GM18520 (cell line): ENCODE data around the gene ELAPOR2.
"Not testable (repeated sequence)": the region's sequence is repeated elsewhere in the genome, so short reads cannot be mapped to it uniquely, and the experiment has no call there.

Source experiments
- ATAC-seq: cut with Tn5 transposase; IDR thresholded peaks from one replicate; pipeline ENCODE4 v1.9.1; 2021; ENCODE audit not compliant: unreplicated experiment

Gene ELAPOR2, protein sequence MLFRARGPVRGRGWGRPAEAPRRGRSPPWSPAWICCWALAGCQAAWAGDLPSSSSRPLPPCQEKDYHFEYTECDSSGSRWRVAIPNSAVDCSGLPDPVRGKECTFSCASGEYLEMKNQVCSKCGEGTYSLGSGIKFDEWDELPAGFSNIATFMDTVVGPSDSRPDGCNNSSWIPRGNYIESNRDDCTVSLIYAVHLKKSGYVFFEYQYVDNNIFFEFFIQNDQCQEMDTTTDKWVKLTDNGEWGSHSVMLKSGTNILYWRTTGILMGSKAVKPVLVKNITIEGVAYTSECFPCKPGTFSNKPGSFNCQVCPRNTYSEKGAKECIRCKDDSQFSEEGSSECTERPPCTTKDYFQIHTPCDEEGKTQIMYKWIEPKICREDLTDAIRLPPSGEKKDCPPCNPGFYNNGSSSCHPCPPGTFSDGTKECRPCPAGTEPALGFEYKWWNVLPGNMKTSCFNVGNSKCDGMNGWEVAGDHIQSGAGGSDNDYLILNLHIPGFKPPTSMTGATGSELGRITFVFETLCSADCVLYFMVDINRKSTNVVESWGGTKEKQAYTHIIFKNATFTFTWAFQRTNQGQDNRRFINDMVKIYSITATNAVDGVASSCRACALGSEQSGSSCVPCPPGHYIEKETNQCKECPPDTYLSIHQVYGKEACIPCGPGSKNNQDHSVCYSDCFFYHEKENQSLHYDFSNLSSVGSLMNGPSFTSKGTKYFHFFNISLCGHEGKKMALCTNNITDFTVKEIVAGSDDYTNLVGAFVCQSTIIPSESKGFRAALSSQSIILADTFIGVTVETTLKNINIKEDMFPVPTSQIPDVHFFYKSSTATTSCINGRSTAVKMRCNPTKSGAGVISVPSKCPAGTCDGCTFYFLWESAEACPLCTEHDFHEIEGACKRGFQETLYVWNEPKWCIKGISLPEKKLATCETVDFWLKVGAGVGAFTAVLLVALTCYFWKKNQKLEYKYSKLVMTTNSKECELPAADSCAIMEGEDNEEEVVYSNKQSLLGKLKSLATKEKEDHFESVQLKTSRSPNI

DNA sequence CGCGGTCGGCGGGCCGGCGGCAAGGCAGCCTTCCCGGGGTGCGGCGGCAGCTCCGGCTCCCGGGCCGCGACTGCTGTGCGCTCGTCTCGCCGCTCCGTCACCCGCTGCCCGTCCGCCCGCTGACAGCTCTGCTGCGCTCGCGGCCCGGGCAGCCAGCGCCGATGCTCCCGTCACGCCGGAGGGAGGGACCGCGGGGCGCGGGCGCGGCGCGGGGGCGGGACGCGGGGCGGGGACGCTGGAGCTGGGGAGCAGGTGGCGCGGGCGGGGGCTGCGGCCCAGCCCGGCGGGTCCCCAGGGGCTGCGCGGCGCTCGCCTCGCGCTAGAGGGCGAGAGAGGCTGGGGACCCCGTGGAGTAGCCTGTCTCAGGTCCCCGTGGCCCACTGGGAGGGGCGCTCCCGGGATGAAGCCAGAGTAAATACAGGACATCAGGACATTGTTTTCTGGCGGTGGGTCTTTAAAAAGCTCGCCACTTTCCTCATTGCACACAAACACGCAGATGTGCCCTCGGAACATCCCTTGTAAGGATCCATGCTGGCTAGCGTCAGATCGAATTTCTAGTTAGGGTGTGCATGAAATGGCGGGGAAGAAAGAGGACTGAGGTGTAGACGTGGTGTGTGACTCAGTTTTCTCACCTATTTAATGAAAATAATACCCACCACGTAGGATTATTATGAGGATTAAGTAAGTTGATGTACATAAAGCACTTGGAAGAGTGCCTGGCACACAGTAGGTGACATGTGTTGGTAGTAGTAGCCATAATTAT, at the start of gene ELAPOR2:
ELAPOR2 (minus strand) TSS at position 130 of the 763 bp plus-strand sequence. CDS start 141 bp downstream, outside the sequence.
- ATAC-seq, result peak; percentile 95

DNA sequence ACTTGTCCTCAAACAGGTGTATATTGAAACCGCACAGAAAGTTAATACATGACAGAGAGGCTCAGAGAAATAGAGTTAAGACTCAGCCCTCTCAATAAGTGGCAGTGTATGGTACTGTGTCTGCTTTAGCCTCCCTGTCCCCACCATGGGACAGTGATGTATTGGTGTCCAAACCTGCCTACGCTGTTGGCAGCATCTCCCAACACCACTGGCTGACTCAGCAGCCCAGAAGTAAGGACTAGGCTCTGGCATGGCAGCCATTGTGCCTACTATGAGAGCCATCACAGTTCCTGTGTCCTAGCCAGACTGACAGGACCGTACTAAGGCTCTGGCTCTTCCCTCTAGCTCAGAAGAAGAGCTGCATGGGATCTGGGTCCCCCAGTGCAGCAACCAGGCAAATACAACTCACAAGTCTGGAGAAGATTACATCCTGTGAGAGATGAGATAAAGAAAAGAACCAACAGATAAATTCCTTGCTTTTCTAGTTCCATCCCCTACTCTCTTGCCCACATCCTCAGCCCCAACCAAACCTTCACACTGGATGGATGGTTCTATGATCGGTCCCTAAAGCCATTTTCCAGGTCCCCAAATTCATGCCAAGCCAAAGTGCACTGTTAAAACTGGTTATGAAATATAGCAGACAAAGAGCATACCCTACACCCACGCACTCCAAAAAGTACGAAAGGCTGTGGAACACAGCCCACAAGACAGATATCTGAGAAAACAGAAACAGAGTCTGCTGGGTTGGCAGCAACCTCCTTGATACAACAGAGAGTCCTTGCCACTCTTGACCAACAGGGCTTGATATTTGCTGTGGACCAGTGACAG, 48.7 kb upstream of the ELAPOR2 start:
- ATAC-seq, result no peak

DNA sequence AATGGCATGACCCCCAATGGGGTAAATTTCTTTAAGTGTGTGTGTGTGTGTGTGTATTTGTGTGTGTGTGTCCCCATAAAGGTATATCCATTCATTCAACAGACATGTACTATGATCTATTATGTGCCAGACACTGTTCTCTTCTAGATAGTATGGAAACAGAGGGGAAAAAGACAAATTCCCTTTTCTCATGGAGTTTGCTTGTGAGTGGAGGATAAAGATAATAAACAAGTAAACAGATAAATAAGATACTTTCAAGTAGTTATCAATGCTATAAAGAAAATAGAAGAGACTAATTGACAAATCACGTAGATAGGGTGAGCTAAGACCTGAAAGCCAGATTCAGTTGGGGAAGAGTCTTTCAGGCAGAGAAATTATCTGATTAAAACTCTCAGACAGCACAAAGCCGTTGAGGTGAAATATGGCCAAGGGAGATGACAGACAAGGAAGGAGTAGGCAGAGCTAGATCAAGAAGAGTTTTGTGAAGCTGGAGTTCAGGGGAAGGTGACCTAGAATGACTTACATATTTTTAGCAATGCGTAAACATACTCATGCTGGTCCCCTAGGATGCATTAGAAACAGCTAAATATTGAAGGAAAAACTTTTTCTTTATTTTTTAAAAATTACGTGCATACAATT, 47.6 kb upstream of the ELAPOR2 start:
- ATAC-seq, result no peak

DNA sequence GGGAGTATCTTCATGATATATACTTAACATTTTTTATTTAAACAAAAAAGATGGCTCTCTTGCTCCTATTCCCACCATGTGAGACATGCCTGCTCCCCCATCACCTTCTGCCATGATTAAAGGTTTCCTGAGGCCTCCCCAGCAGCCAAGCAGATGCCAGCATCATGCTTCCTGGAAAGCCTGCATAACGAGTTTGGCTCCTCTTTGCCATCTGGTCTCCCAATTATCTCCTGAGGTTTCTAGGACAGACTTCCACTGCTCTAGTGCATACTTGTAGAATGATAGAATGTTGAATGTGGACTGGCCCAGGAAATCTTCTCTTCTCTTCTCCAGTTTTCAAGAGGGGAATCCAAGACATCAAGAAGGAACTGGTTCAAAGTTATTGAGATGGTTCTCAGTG, 45.9 kb upstream of the ELAPOR2 start:
- ATAC-seq, result no peak

DNA sequence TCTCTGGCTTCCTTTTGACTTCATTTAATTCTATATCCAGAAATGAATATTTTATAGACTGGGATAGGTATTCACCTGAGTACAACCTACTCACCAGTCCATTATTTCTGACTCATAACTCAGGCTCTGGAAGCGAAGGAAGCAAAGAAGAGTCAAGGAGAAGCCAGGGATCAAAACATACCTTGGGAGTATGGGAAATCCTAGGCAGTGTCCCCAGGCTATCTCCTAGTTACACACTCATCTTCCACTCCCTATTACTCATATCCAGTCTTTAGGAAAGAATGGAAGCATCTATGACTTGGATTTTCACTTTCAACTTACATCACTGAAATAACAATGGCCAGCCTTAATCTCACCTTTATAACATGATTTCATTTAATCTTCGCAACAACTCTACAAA, 40.9 kb upstream of the ELAPOR2 start:
- ATAC-seq, result no peak

DNA sequence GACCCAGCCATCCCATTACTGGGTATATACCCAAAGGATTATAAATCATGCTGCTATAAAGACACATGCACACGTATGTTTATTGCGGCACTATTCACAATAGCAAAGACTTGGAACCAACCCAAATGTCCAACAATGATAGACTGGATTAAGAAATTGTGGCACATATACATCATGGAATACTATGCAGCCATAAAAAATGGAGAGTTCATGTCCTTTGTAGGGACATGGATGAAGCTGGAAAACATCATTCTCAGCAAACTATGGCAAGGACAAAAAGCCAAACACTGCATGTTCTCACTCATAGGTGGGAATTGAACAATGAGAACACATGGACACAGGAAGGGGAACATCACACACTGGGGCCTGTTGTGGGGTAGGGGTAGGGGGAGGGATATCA, 37.9 kb upstream of the ELAPOR2 start:
- not testable (repeated sequence) for ATAC-seq

DNA sequence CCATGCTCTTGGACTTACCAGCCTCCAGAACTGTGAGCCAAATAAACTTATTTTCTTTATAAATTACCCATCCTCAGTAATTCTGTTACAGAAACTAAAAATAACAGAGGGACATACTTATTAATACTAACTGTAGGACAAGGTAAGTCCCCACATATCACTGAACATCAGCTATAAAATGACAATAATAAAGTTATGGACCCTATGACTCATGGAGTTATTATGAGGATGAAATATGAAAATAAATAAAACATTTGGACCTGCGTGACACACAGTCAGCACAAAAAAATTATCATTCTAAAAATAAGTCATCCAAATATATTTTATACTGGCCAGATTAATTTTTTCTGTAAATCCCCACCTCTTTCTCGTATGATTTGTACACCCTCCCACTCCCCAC, 34.9 kb upstream of the ELAPOR2 start:
- ATAC-seq, result no peak

DNA sequence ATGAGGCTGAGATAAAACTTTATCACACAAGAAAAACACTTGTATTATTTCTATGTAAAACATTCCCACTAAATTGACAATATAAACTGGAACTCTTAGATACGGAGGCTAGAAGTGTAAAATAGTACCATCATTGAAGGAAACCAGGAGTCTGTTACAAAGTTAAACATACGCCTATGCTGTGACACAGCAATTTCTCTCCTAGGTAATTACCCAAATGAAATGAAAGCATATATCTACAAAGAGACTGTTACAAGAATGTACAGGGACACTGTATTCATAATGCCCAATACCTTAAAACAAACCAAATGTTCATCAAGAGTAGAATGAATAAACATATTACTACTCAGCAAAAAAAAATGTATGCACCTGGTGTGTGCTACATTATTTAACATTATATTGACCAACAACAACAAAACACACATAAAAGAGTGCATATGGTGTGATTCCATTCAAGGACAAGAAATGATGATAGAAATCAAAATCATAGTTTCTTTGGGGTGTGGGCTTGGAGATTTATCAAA, 33.2 kb upstream of the ELAPOR2 start:
- ATAC-seq, result no peak

DNA sequence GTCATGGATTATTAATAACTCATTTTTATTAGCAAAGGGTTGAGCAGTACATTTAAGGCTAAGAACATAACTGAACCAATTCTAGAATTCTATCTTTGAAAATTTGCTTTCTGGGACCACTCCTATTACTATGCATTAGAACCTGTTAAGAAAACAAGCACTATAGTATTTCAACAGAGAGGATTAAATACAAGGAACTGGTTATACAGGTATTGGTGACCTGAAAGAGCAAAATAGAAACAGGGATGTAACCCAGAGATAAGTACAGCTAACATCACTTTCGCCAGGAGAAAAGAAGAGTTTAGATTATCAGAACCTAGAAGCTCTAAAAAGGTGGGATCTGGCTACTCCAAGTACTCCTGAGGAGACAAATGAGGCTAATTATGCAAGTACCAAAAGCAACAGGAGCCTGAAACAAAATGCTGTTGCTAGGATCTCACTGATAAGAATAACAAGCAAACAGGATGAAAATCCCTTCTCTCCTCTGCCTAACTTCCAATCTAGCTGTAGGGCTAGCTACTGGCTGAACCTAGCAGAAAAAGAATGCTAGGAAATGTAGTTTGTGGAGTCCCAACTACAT, 32.1 kb upstream of the ELAPOR2 start:
- ATAC-seq, result no peak

DNA sequence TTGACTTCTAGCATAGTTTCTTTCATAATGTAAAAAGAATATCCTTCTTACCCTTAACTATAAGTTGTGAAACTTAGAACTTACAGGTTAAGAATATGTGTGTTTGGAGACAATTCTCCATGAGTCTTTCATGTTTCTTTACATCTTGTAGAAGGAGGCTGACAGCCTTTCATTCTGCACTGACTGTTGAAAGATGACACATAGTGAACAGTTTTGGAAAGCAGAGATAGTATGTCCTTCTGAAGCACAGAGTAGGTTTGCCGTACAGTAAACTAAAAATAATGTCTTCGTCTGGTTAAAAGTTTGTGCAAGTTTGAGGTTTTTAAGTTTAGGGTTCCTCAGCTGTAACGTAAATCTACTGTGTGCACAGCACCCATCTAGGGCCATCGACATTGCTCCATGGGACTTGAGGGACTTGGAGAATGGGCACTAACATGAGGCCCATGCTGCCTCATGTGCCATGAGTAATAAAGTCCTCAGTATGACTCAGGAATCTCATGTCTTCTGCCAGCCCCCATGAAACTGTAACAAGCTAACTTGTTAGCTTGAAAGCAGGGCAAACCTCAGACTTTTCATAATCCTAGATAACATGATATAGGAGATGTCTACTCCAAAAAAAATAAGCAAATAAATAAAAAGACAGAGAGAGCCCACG, 24.5 kb upstream of the ELAPOR2 start:
- ATAC-seq, result no peak

DNA sequence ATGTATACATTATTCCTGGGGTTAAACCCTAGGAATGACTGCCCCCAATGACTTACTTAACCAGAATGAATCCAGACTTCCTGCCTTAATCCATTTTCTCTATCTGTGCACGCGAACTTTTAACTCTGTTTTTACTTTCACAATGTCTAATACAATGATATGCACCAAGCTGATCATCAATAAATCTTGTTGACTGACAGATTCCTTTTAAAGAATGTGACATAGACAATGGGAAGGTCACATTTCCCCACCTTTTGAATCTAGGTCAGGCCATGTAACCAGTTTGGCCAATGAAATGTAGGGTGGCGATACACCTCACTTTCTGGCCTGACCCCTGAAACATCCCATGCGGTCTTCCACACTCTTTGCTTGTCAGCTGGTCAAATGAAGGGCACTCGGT, 23.2 kb upstream of the ELAPOR2 start:
- ATAC-seq, result no peak

DNA sequence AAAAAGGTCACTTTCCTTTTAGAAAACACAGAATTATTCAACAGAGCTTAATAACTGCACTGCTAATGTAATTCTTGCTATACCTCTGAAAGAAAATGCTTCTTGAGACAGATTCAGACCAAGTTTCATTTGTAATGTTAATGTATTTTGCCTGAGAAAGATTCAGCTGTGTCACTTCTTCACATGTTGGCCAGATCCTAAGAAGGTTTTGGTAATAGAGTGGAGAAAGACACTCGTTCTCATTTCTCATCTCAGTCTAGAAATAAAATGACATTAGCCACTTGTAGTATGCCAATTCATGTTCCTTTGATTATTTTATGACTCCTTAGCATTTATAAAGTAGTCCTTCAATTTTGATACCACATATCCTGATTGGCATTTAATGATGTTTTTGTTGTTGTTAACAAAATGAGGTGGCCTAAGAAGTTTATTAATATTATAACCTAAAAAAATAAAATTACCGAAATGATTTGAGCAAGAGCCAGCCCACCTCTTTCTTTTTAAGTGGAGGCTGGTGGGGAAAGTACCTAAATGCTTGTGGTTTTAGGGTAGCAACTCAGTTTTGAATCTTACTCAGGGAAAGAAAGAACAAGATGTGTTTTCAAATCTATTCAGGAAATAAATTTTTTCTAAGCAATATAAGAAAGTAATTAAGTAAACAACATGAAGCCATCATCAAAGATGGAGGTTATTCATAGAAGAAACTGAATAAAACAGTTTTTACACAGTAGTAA, 16.4 kb upstream of the ELAPOR2 start:
- peak; percentile 68 for ATAC-seq

DNA sequence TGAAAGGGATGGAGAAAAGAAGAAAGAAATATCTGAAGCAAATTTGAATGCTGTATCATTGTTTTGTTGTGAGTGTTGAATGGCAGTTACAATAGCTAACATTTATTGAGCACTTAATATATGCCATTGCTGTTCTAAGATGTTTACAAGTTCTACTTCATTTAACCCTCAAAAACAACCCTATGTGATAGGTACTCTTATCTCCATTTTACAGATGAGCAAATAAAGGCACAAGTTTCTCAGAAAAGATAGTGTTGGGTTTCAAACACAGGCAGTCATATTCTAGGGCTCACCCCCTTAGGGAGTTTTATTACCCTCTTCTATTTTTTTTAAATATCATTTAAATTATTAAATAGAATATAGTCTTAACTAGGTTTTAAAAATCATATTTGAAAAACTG, 8.3 kb upstream of the ELAPOR2 start:
- no peak for ATAC-seq

DNA sequence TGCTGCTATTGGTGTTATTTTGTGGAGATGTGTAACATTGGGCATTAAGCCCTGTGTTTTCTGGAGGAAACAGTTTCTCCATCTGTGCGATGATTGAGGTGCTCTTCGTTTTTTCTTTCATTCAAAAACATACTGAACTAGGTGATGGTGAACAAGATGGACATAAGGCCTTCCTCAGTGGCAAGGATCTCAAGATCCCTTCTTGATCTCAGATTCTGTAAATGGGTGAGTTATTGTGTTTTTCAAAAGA, 759 bp upstream of the ELAPOR2 start:
- ATAC-seq, result no peak

DNA sequence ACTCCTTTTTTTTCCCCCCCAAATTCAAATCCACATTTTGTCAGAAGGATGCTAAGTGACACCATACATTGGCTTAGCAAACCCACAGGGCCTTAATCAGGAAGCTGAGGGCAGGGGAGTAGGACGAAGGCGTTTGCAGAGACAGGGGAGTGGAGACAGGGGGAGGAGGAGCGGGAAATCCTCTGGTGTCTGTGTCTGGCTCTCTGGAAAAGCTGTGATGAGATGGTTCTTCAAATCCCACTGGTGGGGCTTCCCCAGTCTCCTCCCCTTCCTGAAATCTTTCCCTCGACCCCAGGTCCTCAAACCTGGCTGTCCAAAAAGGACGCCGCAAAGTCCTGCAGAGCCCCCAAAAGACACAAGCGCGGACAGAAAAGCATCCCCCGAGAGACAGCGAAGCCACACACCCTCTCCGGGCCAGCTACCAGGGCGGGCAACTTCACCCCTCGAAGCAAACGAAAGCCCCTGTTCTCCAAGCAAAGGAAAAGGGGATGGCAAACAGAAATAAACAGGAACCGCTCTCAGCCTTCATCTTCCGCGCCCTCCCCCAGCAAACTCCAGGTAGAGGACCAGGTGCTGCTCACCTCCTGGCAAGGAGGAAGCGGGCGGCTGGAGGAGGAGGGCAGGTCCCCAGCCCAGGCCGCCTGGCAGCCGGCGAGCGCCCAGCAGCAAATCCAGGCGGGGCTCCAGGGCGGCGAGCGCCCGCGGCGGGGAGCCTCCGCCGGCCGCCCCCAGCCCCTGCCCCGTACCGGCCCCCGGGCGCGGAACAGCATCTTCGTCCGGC, 520 bp downstream of the ELAPOR2 start:
- ATAC-seq, result peak; percentile 30

DNA sequence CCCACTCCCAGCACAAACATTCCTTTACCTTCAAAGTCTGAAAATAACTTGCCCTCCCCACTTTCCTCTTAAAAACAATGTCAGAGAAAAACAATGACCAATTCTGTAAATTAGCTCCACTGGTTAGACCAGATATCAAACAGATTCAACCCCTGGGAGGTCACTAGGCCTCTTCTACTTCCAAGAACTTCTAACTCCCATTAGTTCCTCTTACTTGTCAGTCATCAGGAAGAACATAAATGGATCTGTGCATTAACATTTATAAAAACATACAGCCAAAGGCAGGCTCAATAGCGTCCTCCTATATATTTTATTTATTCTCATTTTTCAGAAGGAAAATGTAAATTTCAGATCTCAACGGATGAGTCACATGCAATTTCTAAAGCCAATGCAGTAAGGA, 2.2 kb downstream of the ELAPOR2 start:
- no peak for ATAC-seq

DNA sequence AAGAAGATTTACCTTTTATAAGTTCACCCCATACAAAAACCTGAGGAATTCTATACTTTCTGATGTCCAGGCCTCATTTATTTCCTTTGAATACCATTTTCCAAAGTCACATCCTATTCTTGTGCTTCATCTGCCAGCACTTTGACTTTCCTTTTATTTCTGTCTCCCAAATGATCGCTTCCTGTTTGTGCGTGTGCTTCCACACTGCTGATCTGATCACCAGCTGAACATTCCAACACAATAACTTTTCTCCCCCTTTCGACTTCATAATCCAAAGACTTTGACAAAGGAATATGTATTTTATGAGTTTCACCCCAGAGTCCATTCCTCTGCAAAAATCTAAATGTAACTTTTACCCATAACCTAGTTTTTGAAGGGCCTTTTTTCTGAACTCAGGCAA, 3.1 kb downstream of the ELAPOR2 start:
- no peak for ATAC-seq
